HEK293 (cell line): ENCODE results near the gene WDR1.

Experiments
- CTCF ChIA-PET: fragments of 350-600 bp; formaldehyde crosslinking; extraction: SDS; loops from one replicate; lab custom pipeline; 2021; ENCODE audit warnings: antibody characterized with exemption; lab: Yijun Ruan, JAX
- POLR2A ChIA-PET: fragments of 300-600 bp; formaldehyde crosslinking; extraction: SDS; loops from one replicate; lab custom pipeline; 2020; ENCODE audit warnings: antibody characterized with exemption, inconsistent platforms; lab: Yijun Ruan, JAX
- H3K27ac ChIP-seq: fragments of 200-500 bp; sonication (Bioruptor generic); 2 replicates; pipeline ENCODE4 v1.5.1; 2014; ENCODE audit warnings: low read depth, low read length, control low read depth, inconsistent platforms; ENCODE audit errors: extremely low read depth
- H3K36me3 ChIP-seq, 2 experiments: fragments of 200-500 bp in 1 of 2; sonication (Bioruptor generic) in 1 of 2; 1 replicate in 1 of 2; 2 replicates in 1 of 2; pipeline ENCODE4 v1.5.1; 2014 to 2017; ENCODE audit warnings: inconsistent platforms in 2 of 2, low read length in 2 of 2; ENCODE audit not compliant: control insufficient read depth in 2 of 2, insufficient read depth in 1 of 2
- H3K4me1 ChIP-seq: fragments of 200-500 bp; sonication (Bioruptor generic); 2 replicates; pipeline ENCODE4 v1.5.1; 2014; ENCODE audit warnings: mild to moderate bottlenecking, low read length, inconsistent platforms; ENCODE audit not compliant: control insufficient read depth, insufficient read depth
- H3K4me3 ChIP-seq: 2 replicates; pipeline ENCODE4 v1.5.1; 2011; ENCODE audit warnings: low read depth, mild to moderate bottlenecking, control low read depth, low read length, moderate library complexity
- H3K9me3 ChIP-seq: fragments of 200-500 bp; sonication (Bioruptor generic); 2 replicates; pipeline ENCODE4 v1.5.1; 2014; ENCODE audit warnings: low read depth, low read length, inconsistent platforms; ENCODE audit not compliant: control insufficient read depth, insufficient read depth
- EGR2 ChIP-seq: fragments of 450-650 bp; formaldehyde crosslinking; IDR thresholded peaks from 2 replicates; pipeline ENCODE4 v1.5.1; 2016; ENCODE audit warnings: low read depth, missing biosample characterization, missing genetic modification characterization
- GLIS1 ChIP-seq: fragments of 450-650 bp; formaldehyde crosslinking; IDR thresholded peaks from 2 replicates; pipeline ENCODE4 v1.5.1; 2016; ENCODE audit warnings: missing biosample characterization, missing genetic modification characterization
- OSR2 ChIP-seq: fragments of 450-650 bp; formaldehyde crosslinking; IDR thresholded peaks from 2 replicates; pipeline ENCODE4 v1.5.1; 2016; ENCODE audit warnings: missing biosample characterization, missing genetic modification characterization
- OVOL3 ChIP-seq: fragments of 450-650 bp; formaldehyde crosslinking; IDR thresholded peaks from 2 replicates; pipeline ENCODE4 v1.5.1; 2016; ENCODE audit warnings: missing biosample characterization, missing genetic modification characterization
- PATZ1 ChIP-seq: fragments of 450-650 bp; formaldehyde crosslinking; IDR thresholded peaks from 2 replicates; pipeline ENCODE4 v1.5.1; 2016; ENCODE audit warnings: missing biosample characterization, missing genetic modification characterization
- SETDB1 ChIP-seq: IDR thresholded peaks from one replicate; pipeline ENCODE4 v1.6.1; 2017; ENCODE audit warnings: mild to moderate bottlenecking, low read length, moderate library complexity, mixed read lengths; ENCODE audit not compliant: insufficient read length
- YY1 ChIP-seq: fragments of 450-650 bp; formaldehyde crosslinking; IDR thresholded peaks from 2 replicates; pipeline ENCODE4 v1.5.1; 2018; ENCODE audit warnings: missing biosample characterization, missing genetic modification characterization
- ZFHX2 ChIP-seq: fragments of 450-650 bp; formaldehyde crosslinking; conservative IDR thresholded peaks from 2 replicates; pipeline ENCODE4 v1.5.1; 2016; ENCODE audit warnings: missing biosample characterization, missing genetic modification characterization
- ZFP41 ChIP-seq: fragments of 450-650 bp; formaldehyde crosslinking; IDR thresholded peaks from 2 replicates; pipeline ENCODE4 v1.5.1; 2016; ENCODE audit warnings: missing biosample characterization, missing genetic modification characterization, borderline replicate concordance
- ZNF112 ChIP-seq: fragments of 450-650 bp; formaldehyde crosslinking; IDR thresholded peaks from 2 replicates; pipeline ENCODE4 v1.5.0; 2017; ENCODE audit warnings: missing biosample characterization, missing genetic modification characterization
- ZNF114 ChIP-seq: fragments of 450-650 bp; formaldehyde crosslinking; IDR thresholded peaks from 2 replicates; pipeline ENCODE4 v1.5.0; 2017; ENCODE audit warnings: missing biosample characterization, missing genetic modification characterization
- ZNF138 ChIP-seq: fragments of 450-650 bp; formaldehyde crosslinking; IDR thresholded peaks from 2 replicates; pipeline ENCODE4 v1.5.1; 2016; ENCODE audit warnings: missing biosample characterization, missing genetic modification characterization, borderline replicate concordance
- ZNF169 ChIP-seq: fragments of 450-650 bp; formaldehyde crosslinking; IDR thresholded peaks from 2 replicates; pipeline ENCODE4 v1.5.1; 2016; ENCODE audit warnings: missing biosample characterization, missing genetic modification characterization
- ZNF19 ChIP-seq: fragments of 450-650 bp; formaldehyde crosslinking; IDR thresholded peaks from 2 replicates; pipeline ENCODE4; 2016; ENCODE audit warnings: missing biosample characterization, missing genetic modification characterization, low read depth
- ZNF23 ChIP-seq: fragments of 450-650 bp; formaldehyde crosslinking; IDR thresholded peaks from 2 replicates; pipeline ENCODE4 v1.5.1; 2016; ENCODE audit warnings: missing biosample characterization, missing genetic modification characterization, borderline replicate concordance
- ZNF366 ChIP-seq: fragments of 450-650 bp; formaldehyde crosslinking; conservative IDR thresholded peaks from 2 replicates; pipeline ENCODE4 v1.5.1; 2016; ENCODE audit warnings: missing biosample characterization, missing genetic modification characterization
- ZNF600 ChIP-seq: fragments of 450-650 bp; formaldehyde crosslinking; IDR thresholded peaks from 2 replicates; pipeline ENCODE4 v1.5.1; 2016; ENCODE audit warnings: missing biosample characterization, missing genetic modification characterization
- ZNF629 ChIP-seq: fragments of 450-650 bp; formaldehyde crosslinking; IDR thresholded peaks from 2 replicates; pipeline ENCODE4 v1.5.1; 2017; ENCODE audit warnings: missing biosample characterization, missing genetic modification characterization
- ZNF660 ChIP-seq: fragments of 450-650 bp; IDR thresholded peaks from 2 replicates; pipeline ENCODE4 v1.5.1; 2018; ENCODE audit warnings: missing biosample characterization, mild to moderate bottlenecking, missing genetic modification characterization
- ZNF664 ChIP-seq: fragments of 450-650 bp; formaldehyde crosslinking; IDR thresholded peaks from 2 replicates; pipeline ENCODE4 v1.5.1; 2016; ENCODE audit warnings: missing biosample characterization, missing genetic modification characterization

Gene WDR1

GRCh38 chr4:10106421-10107039 lies 10.1 kb downstream of the WDR1 start (continued):
- TF ChIP-seq OVOL3 (tag by site-specific recombination) (no peak), ZNF19 (tag by site-specific recombination) (no peak), ZNF629 (tag by site-specific recombination) (no peak), ZNF664 (tag by site-specific recombination) (no peak), ZNF114 (no peak), ZNF600 (tag by site-specific recombination) (peak; percentile 12; the same call in 1 of the 2 replicates), ZNF660 (peak; percentile 26; the same call in 1 of the 2 replicates), ZNF366 (tag by site-specific recombination) (0 out of 2 replicates have a peak, but pooled peaks have one; percentile 29), OSR2 (tag by site-specific recombination) (no peak), ZNF112 (tag by site-specific recombination) (no peak)

GRCh38 chr4:10105920-10106319 lies 10.7 kb downstream of the WDR1 start:
- Histone ChIP-seq H3K4me1 (no peaks in the 10 kb centered on the region), H3K36me3 (peaks cover 0 to 83% of the 10 kb centered on the region in 2 experiments; a peak in 1 of 3 replicates), H3K4me3 (no peak overlapping the region), H3K27ac (no peak overlapping the region), H3K9me3 (no peaks in the 10 kb centered on the region)
- ChIA-PET POLR2A (interaction anchor here (3.4 kb wide), 1 partner anchor 11 kb away, joined by 19 read pairs; the partner anchor contains the start of gene WDR1), CTCF (no interaction called here)
- no peak for TF ChIP-seq ZNF138
- no peak for TF ChIP-seq YY1
- TF ChIP-seq ZFP41 (tag by site-specific recombination): no peak
- TF ChIP-seq SETDB1: no peak

- CTCF ChIA-PET: no interaction called here
- peaks cover 0 to 83% of the 10 kb centered on the region in 2 experiments; a peak in 1 of 3 replicates for H3K36me3 ChIP-seq
- TF ChIP-seq ZNF169 (tag by site-specific recombination) (no peak), ZNF23 (tag by site-specific recombination) (no peak), GLIS1 (no peak)
- no peak overlapping the region for H3K4me3 ChIP-seq
- no peaks in the 10 kb centered on the region for H3K4me1 ChIP-seq
- POLR2A ChIA-PET: interaction anchor here (3.4 kb wide), 1 partner anchor 12 kb away, joined by 19 read pairs; the partner anchor contains the start of gene WDR1
- H3K27ac ChIP-seq: no peak overlapping the region
- no peaks in the 10 kb centered on the region for H3K9me3 ChIP-seq
Measured at GRCh38 chr4:10105421-10105820, 11.2 kb downstream of the WDR1 start.

- ChIA-PET POLR2A (no interaction called here), CTCF (no interaction called here)
- no peaks in the 10 kb centered on the region for H3K9me3 ChIP-seq
- H3K36me3 ChIP-seq: peaks cover 0 to 83% of the 10 kb centered on the region in 2 experiments; a peak in 1 of 3 replicates
- H3K4me1 ChIP-seq: no peaks in the 10 kb centered on the region
- no peak overlapping the region for H3K27ac ChIP-seq
- TF ChIP-seq EGR2 (tag by site-specific recombination) (peak; percentile 62; the same call in 1 of the 2 replicates), ZFHX2 (tag by site-specific recombination) (peak; percentile 68), PATZ1 (no peak)
- H3K4me3 ChIP-seq: no peak overlapping the region
Measured at GRCh38 chr4:10104991-10105276, 11.7 kb downstream of the WDR1 start.
